ENCODE measurements around the gene TAF11L2. TPM values are rescaled to one million over a fixed set of nuclear protein-coding genes. Genes with fewer than 3 reads are reported as not detected.

The TAF11L2 gene
- total RNA-seq, 1 experiment from 2014 or later = not detected

- H3K4me3 ChIP-seq (ENCODE audit: low read depth in 2 of 2, low read length in 2 of 2) = no peak overlapping the region
- POLR2A ChIA-PET = no interaction called here
- ATAC-seq = no peak
- no peaks in the 10 kb centered on the region for H3K36me3 ChIP-seq (ENCODE audit: control insufficient read depth, insufficient read depth, low read length)
- H3K4me1 ChIP-seq (ENCODE audit: control insufficient read depth, insufficient read depth, low read length) = no peaks in the 10 kb centered on the region
- TF ChIP-seq POLR2AphosphoS5 (IDR thresholded peaks at IDR 0.05; ENCODE audit: low read depth, low read length) = no peak
- TF ChIP-seq CTCF (IDR thresholded peaks at IDR 0.05) = no peak
- no peak for TF ChIP-seq REST (IDR thresholded peaks at IDR 0.05; ENCODE audit: insufficient read depth in 1 of 2, low read depth in 2 of 2, low read length in 1 of 2)
- no peak for TF ChIP-seq SIN3A (IDR thresholded peaks at IDR 0.05; ENCODE audit: borderline replicate concordance, insufficient read depth, low read depth, low read length)
- TF ChIP-seq TCF7L2 (IDR thresholded peaks at IDR 0.05; ENCODE audit: low read depth, low read length) = no peak
- no peak for DNase-seq (ENCODE audit: low read depth, low spot score)
- H3K9me3 ChIP-seq (ENCODE audit: control insufficient read depth, insufficient read depth, low read depth, low read length) = no peaks in the 10 kb centered on the region
- CTCF ChIA-PET = no interaction called here
- H3K27ac ChIP-seq (ENCODE audit: low read length) = no peak overlapping the region
- no TSS peak for BruUV-seq (replicated peaks)
- intact Hi-C loops (cut with micrococcal nuclease; ENCODE audit: unreplicated experiment) = no loop called here
- H3K27me3 ChIP-seq (ENCODE audit: control insufficient read depth, insufficient read depth, low read length) = no peaks in the 10 kb centered on the region
- in situ Hi-C loops (cut with HindIII; ENCODE audit: low pct_unique_long_range_greater_than_20kb, low sequenced_read_pairs) = no loop called here
Observed at GRCh38 chr5:17477043-17477442, 21.0 kb upstream of the TAF11L2 start.

- Histone ChIP-seq H3K9me3 (ENCODE audit: control insufficient read depth, insufficient read depth, low read depth, low read length) (no peaks in the 10 kb centered on the region), H3K27ac (ENCODE audit: low read length) (no peak overlapping the region), H3K4me3 (ENCODE audit: low read depth in 2 of 2, low read length in 2 of 2) (no peak overlapping the region), H3K4me1 (ENCODE audit: control insufficient read depth, insufficient read depth, low read length) (no peaks in the 10 kb centered on the region), H3K27me3 (ENCODE audit: control insufficient read depth, insufficient read depth, low read length) (no peaks in the 10 kb centered on the region), H3K36me3 (ENCODE audit: control insufficient read depth, insufficient read depth, low read length) (no peaks in the 10 kb centered on the region)
- ChIA-PET POLR2A (no interaction called here), CTCF (no interaction called here)
- TF ChIP-seq POLR2AphosphoS5 (IDR thresholded peaks at IDR 0.05; ENCODE audit: low read depth, low read length) = no peak
- TF ChIP-seq SIN3A (IDR thresholded peaks at IDR 0.05; ENCODE audit: borderline replicate concordance, insufficient read depth, low read depth, low read length) = no peak
- TF ChIP-seq CTCF (IDR thresholded peaks at IDR 0.05) = no peak
- no peak for TF ChIP-seq TCF7L2 (IDR thresholded peaks at IDR 0.05; ENCODE audit: low read depth, low read length)
- no peak for TF ChIP-seq REST (IDR thresholded peaks at IDR 0.05; ENCODE audit: insufficient read depth in 1 of 2, low read depth in 2 of 2, low read length in 1 of 2)
- ATAC-seq (no peak), DNase-seq (ENCODE audit: low read depth, low spot score) (no peak)
- intact Hi-C loops (cut with micrococcal nuclease; ENCODE audit: unreplicated experiment) = no loop called here
- in situ Hi-C loops (cut with HindIII; ENCODE audit: low pct_unique_long_range_greater_than_20kb, low sequenced_read_pairs) = no loop called here
- BruUV-seq (replicated peaks) = no TSS peak
Observed at GRCh38 chr5:17477573-17478265, 20.3 kb upstream of the TAF11L2 start.
